ENCODE results near the gene TAF7L.

The TAF7L gene

GRCh38 chrX:101223226-101223625 lies 67.9 kb downstream of the TAF7L start:
- no peak for DNase-seq (ENCODE audit: low read depth in 2 of 2, low spot score in 1 of 2)

- DNase-seq (ENCODE audit: low read depth in 2 of 2, low spot score in 1 of 2) = no peak
Observed at GRCh38 chrX:101220662-101221260, 70.4 kb downstream of the TAF7L start.

- DNase-seq (ENCODE audit: low read depth in 2 of 2, low spot score in 1 of 2) = no peak
Observed at GRCh38 chrX:101219864-101220346, 71.2 kb downstream of the TAF7L start.

GRCh38 chrX:101219116-101219863 lies 71.8 kb downstream of the TAF7L start, which contains the start of gene DRP2:
DRP2 (plus strand) TSS chrX:101219786; CDS start chrX:101231648, 11,862 bp downstream.
- no peak for DNase-seq (ENCODE audit: low read depth in 2 of 2, low spot score in 1 of 2)
